ENCODE data around the gene DDX56.

GRCh38 chr7:44575054-44575453, 1.3 kb upstream of the DDX56 start:
- TF ChIP-seq FOXJ3 (CRISPR knock-in tag; IDR thresholded peaks at IDR 0.05) (no peak), MXI1 (IDR thresholded peaks at IDR 0.05; ENCODE audit: low read depth, low read length) (no peak), CTCF (IDR thresholded peaks at IDR 0.05) (no peak), ELF1 (IDR thresholded peaks at IDR 0.05) (no peak), USF2 (IDR thresholded peaks at IDR 0.05; ENCODE audit: borderline replicate concordance, low read depth, low read length) (no peak), SMC3 (IDR thresholded peaks at IDR 0.05; ENCODE audit: low read depth, low read length) (no peak), SIN3A (IDR thresholded peaks at IDR 0.05; ENCODE audit: borderline replicate concordance, low read depth, low read length) (no peak), NRF1 (IDR thresholded peaks at IDR 0.05; ENCODE audit: low read depth, low read length) (no peak), EP300 (IDR thresholded peaks at IDR 0.05; ENCODE audit: borderline replicate concordance in 1 of 2, low read depth in 1 of 2, low read length in 1 of 2) (no peak), POLR2AphosphoS5 (IDR thresholded peaks at IDR 0.05; ENCODE audit: low read depth, low read length) (no peak), TCF12 (IDR thresholded peaks at IDR 0.05) (no peak), RAD21 (IDR thresholded peaks at IDR 0.05; ENCODE audit: low read length) (no peak), FOSL2 (IDR thresholded peaks at IDR 0.05; ENCODE audit: borderline replicate concordance, low read depth) (no peak)
- TF ChIP-seq, protein P1, sequence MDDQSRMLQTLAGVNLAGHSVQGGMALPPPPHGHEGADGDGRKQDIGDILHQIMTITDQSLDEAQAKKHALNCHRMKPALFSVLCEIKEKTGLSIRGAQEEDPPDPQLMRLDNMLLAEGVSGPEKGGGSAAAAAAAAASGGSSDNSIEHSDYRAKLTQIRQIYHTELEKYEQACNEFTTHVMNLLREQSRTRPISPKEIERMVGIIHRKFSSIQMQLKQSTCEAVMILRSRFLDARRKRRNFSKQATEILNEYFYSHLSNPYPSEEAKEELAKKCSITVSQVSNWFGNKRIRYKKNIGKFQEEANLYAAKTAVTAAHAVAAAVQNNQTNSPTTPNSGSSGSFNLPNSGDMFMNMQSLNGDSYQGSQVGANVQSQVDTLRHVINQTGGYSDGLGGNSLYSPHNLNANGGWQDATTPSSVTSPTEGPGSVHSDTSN (IDR thresholded peaks at IDR 0.05): no peak
